Small intestine (tissue), 7 donors: ENCODE measurements around the gene JPH4. TPM values are rescaled to one million over a fixed set of nuclear protein-coding genes. Genes with fewer than 3 reads are reported as not detected.
"Not testable (repeated sequence)": the region's sequence is repeated elsewhere in the genome, so short reads cannot be mapped to it uniquely, and the experiment has no call there.

Experiments used
- DNase-seq, 2 donors: peaks; one replicate each; pipeline versions ENCODE4 v3.0.0 to v3.0.0-alpha.2; 2013
- FAIRE-seq: peaks from 2 replicates; lab custom pipeline; 2012; peaks lifted over from hg19 to GRCh38; lab: Jason Lieb, UNC
- H3K27ac ChIP-seq, 3 donors: one replicate each; pipeline ENCODE4 v1.5.1; 2013; ENCODE audit warnings: low read length in 2 of 3, mild to moderate bottlenecking in 2 of 3, control low read depth in 1 of 3, inconsistent platforms in 1 of 3, low read depth in 1 of 3, moderate library complexity in 1 of 3
- H3K27me3 ChIP-seq, 3 donors: one replicate each; pipeline ENCODE4 v1.6.1; 2013; ENCODE audit warnings: low read length in 3 of 3, inconsistent platforms in 1 of 3; ENCODE audit not compliant: control insufficient read depth in 3 of 3, insufficient read depth in 3 of 3
- H3K36me3 ChIP-seq, 3 donors: one replicate each; pipeline ENCODE4 v1.6.1; 2013; ENCODE audit warnings: low read length in 3 of 3, inconsistent platforms in 1 of 3, low read depth in 1 of 3, mild to moderate bottlenecking in 1 of 3, moderate library complexity in 1 of 3; ENCODE audit not compliant: control insufficient read depth in 3 of 3, insufficient read depth in 2 of 3
- H3K4me1 ChIP-seq, 3 donors: one replicate each; pipeline ENCODE4 v1.6.1; 2013; ENCODE audit warnings: low read length in 2 of 3, inconsistent platforms in 1 of 3, low read depth in 1 of 3, mild to moderate bottlenecking in 1 of 3, moderate library complexity in 1 of 3; ENCODE audit not compliant: control insufficient read depth in 3 of 3, insufficient read depth in 2 of 3
- H3K4me3 ChIP-seq, 3 donors: one replicate each; pipeline ENCODE4 v1.5.1; 2013; ENCODE audit warnings: low read length in 3 of 3, control low read depth in 1 of 3, inconsistent platforms in 1 of 3, low read depth in 1 of 3, mild to moderate bottlenecking in 1 of 3, moderate library complexity in 1 of 3
- H3K9me3 ChIP-seq, 2 donors: one replicate each; pipeline ENCODE4 v1.6.1; 2013; ENCODE audit warnings: low read depth in 1 of 2, low read length in 1 of 2; ENCODE audit not compliant: control insufficient read depth in 2 of 2, insufficient read depth in 1 of 2
- WGBS, 3 donors: extraction: QIAGEN DNeasy Blood & Tissue Kit; methylation state at CpG; one replicate each; pipeline ENCODE4 v1.1.7; 2013; 5-methylcytosine and 5-hydroxymethylcytosine counted together
- polyA plus RNA-seq, 4 donors: library from polyadenylated mRNA; stranded (reverse) in 3 of 4; unstranded in 1 of 4; fragments of 200-250 nt in 3 of 4; fragments of 120-200 nt in 1 of 4; gene quantifications; one replicate each; pipeline versions ENCODE4 v1.2.1 to v1.2.3, GENCODE V29; 2013
- donor health status: healthy with polysubstance abuse.
- donor health status: control.
- donor health status: control.
- donor health status: Bipolar disorder and iron deficiency.
- donor health status: healthy.

The JPH4 gene
- polyA plus RNA-seq, 4 donors: 0.43 to 4.0 (median 1.1) TPM; not detected in 1

DNA sequence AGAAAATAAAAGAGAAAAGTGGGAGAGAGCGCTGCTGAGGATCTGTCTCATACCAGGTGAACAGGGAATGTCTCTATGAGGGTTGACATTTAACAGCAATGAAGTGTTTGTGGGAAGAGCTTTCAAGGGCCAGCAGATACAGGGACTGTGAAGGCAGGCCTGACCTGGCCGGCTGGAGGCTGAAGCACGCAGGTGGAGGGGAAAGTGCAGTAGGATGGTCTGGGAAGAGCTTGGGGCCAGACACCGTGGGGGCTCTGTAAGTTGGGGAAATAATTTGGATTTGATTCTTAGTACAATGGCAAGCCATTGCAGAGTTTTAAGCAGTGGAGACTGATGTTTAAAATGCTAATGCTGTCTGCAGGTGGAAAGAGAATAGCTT, 33.8 kb upstream of the JPH4 start:
- no peaks in the 10 kb centered on the region for H3K36me3 ChIP-seq
- peaks cover 0 to 5% of the 10 kb centered on the region in 2 donors for H3K9me3 ChIP-seq
- peaks cover 3 to 48% (median 11%) of the 10 kb centered on the region in 3 donors for H3K4me1 ChIP-seq
- DNase-seq (no peak), FAIRE-seq (no peak)
- no peak overlapping the region for H3K4me3 ChIP-seq
- no peaks in the 10 kb centered on the region for H3K27me3 ChIP-seq
- no peak overlapping the region for H3K27ac ChIP-seq
- 43 to 70% (median 57%) methylated on average over 4 of the region's 4 CpGs for WGBS, 3 donors

DNA sequence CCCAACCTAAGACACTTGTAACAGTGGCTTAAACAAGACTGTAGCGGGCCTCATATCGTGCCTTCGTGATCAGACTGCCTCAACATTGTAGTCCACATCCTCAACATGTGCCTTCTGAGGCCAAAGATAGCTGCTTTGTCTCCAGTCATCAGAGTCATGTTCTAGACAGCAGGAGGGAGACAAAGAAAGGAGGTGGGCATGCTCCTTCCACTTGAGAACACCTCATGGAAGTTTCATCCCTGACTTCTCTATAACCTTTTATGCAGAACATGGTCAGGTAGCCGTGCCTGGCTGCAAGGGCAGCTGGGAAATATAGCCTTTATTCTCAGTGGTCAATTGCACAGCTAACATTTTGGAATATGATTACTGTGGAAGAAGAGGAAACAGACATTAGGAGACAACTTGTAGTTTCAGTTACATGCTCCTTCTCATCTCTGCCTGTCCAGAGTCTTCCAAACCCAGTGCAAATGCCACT, 32.3 kb upstream of the JPH4 start:
- H3K4me1 ChIP-seq: peaks cover 3 to 48% (median 11%) of the 10 kb centered on the region in 3 donors
- WGBS, 3 donors: 49 to 58% (median 51%) methylated on average over 4 of the region's 4 CpGs
- FAIRE-seq (no peak), DNase-seq (peak in 1 of 2 donors; percentile 34)
- peaks cover 0 to 5% of the 10 kb centered on the region in 2 donors for H3K9me3 ChIP-seq
- no peaks in the 10 kb centered on the region for H3K27me3 ChIP-seq
- H3K4me3 ChIP-seq: no peak overlapping the region
- peak overlapping the region; percentile 44 to 77 (median 65) for H3K27ac ChIP-seq
- H3K36me3 ChIP-seq: no peaks in the 10 kb centered on the region

DNA sequence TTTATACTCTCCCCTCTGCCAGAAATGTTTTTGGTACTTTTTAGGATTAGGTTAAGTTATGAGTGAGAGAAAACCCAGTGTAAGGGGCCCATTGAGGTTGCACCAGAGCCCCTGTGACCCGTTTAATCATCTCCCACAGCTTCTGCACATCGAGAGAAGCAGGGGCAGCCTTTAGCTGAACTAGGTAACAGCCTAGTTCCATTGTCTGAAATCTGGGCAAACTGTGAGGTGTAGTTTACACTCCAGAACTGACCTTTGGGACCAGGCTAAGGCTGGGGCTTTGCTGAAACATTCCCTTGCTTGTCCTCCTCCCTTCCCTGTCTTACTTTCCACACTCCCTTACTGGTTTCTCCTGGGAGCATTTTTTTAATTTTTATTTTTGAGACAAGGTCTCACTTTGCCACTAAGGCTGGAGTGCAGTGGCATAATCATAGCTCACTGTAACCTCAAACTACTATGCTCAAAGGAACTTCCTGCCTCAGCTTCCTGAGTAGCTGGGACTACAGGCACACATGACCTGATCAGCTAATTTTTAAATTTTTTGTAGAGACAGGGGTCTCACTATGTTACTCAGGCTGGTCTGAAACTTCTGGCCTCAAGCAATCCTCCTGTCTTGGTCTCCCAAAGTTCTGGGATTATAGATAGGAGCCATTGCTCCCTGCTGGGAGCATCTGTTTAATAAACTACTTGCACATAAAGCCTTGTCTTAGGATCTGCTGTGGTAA, 31.7 kb upstream of the JPH4 start:
- no peaks in the 10 kb centered on the region for H3K27me3 ChIP-seq
- H3K36me3 ChIP-seq: no peaks in the 10 kb centered on the region
- H3K4me3 ChIP-seq: no peak overlapping the region
- no peak for FAIRE-seq
- H3K27ac ChIP-seq: peak overlapping the region; percentile 20 to 81 (median 77)
- H3K4me1 ChIP-seq: peaks cover 3 to 48% (median 11%) of the 10 kb centered on the region in 3 donors
- H3K9me3 ChIP-seq: peaks cover 0 to 5% of the 10 kb centered on the region in 2 donors
- 48 to 58% (median 56%) methylated on average over 2 of the region's 2 CpGs for WGBS, 3 donors
- DNase-seq: peak in 1 of 2 donors; percentile 48

DNA sequence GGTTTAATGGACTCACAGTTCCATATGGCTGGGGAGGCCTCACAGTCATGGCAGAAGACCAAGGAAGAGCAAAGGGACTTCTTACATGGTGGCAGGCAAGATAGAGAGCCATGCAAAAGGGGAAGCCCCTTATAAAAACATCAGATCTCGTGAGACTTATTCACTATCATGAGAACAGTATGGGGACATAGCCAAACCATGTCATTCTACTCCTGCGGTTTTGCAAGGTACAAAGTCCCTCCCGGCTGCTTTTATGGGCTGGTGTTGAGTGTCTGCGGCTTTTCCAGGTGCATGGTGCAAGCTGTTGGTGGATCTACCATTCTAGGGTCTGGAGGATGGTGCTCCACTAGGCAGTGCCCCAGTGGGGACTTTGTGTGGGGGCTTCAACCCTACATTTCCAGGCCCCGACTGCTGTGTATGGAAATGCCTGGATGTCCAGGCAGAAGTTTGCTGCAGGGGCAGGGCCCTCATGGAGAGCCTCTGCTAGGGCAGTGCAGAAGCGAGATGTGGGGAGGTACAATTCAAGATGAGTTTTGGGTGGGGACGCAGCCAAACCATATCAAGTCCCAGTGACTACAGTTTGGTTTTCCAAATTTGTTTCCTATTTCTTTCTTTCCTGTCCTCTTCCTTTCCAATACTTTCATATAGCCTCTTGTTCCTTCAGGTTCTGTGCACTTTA, 31.0 kb upstream of the JPH4 start:
- H3K36me3 ChIP-seq, H3K4me3 ChIP-seq, H3K9me3 ChIP-seq, FAIRE-seq, H3K27me3 ChIP-seq: not testable (repeated sequence)
- WGBS, 3 donors: 26 to 59% (median 44%) methylated on average over 6 to 7 of the region's 7 CpGs
- DNase-seq: peak; percentile 81 to 87
- Histone ChIP-seq H3K4me1 (peaks cover 3 to 46% (median 11%) of the 10 kb centered on the region in 3 donors), H3K27ac (peak overlapping the region; percentile 20 to 81 (median 65))

DNA sequence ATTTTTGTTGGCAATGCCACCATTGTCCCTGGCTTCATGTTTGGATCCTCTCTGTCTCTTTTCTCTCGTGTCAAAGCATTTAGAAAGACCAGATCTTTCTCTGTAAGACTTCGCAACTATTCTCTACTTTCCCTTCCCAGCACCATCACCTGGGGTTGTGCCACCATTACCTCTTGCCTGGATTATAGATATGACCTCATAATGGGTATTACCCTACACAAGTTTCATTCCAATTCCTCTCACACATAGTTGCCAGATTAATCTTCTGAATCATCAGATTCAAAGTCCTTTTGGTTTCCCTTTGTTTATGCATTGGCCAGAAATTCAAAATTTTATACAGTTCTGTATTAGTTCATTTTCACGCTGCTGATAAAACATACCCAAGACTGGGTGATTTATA, 30.4 kb upstream of the JPH4 start:
- WGBS, 3 donors: 76 to 91% (median 84%) methylated on average over 3 of the region's 3 CpGs
- H3K27ac ChIP-seq: no peak overlapping the region
- peaks cover 0 to 5% of the 10 kb centered on the region in 2 donors for H3K9me3 ChIP-seq
- H3K36me3 ChIP-seq: no peaks in the 10 kb centered on the region
- H3K4me3 ChIP-seq: no peak overlapping the region
- DNase-seq (peak in 1 of 2 donors; percentile 27), FAIRE-seq (no peak)
- H3K27me3 ChIP-seq: no peaks in the 10 kb centered on the region
- H3K4me1 ChIP-seq: peaks cover 3 to 40% (median 11%) of the 10 kb centered on the region in 3 donors

DNA sequence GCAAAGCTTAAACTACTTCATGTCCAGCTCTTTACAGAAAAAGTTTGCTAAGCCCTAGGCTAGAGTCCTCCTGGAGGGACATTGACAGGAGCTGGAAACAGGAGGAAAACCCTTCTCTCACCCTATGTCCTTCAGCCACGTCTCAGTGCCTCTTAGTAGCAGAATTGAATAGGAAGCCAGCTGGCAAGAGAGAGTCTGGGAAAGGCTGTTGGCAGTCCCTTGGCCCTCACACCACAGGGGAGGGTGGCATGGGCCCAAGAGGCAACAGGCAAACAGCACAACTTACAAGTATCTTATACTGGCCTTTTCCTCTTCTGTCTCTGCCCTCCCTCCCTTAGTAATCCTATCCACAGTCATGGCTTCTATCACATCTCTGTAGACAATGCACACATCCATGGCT, 29.9 kb upstream of the JPH4 start:
- H3K4me1 ChIP-seq: peaks cover 3 to 38% (median 11%) of the 10 kb centered on the region in 3 donors
- H3K36me3 ChIP-seq: no peaks in the 10 kb centered on the region
- H3K27me3 ChIP-seq: no peaks in the 10 kb centered on the region
- peaks cover 0 to 5% of the 10 kb centered on the region in 2 donors for H3K9me3 ChIP-seq
- no peak for FAIRE-seq
- WGBS, 3 donors: 54 to 75% (median 58%) methylated on average over 1 of the region's 1 CpG
- no peak overlapping the region for H3K27ac ChIP-seq
- DNase-seq: no peak
- no peak overlapping the region for H3K4me3 ChIP-seq

DNA sequence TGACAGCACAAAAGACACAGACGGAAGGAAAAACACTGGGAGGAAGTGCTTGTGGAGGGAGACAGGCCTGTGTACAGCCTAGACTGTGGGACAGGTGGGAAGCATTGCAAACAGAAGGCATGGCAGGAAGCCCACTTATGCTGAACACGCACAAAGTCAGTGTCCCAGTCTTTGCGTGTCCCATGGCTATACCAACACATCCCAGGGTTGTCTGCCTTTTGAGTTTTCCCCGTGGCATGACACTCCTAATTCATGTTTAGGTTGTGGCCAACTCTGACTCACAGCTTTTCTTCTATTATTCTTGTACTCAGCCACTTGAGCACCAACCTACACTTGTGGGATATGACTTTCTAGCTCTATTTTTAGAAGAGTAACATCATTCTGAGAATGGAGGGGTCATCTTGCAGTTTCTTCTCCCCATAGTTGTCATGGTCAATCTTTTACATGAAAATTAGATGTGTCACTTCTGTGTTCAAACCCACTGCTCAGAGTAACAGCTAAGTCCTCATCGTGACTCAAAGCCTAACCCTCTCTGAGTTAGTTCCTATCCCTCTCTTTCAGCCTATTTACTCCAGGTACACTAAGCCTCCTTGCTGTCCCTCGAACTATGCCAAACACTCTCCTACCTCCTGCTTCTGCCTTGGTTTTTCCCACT, 27.5 kb upstream of the JPH4 start:
- DNase-seq: no peak
- no peak overlapping the region for H3K4me3 ChIP-seq
- H3K4me1 ChIP-seq: peaks cover 3 to 15% (median 9%) of the 10 kb centered on the region in 3 donors
- peaks cover 0 to 5% of the 10 kb centered on the region in 2 donors for H3K9me3 ChIP-seq
- H3K27ac ChIP-seq: no peak overlapping the region
- 66 to 81% (median 73%) methylated on average over 6 of the region's 6 CpGs for WGBS, 3 donors
- no peaks in the 10 kb centered on the region for H3K36me3 ChIP-seq
- H3K27me3 ChIP-seq: no peaks in the 10 kb centered on the region
- FAIRE-seq: no peak

DNA sequence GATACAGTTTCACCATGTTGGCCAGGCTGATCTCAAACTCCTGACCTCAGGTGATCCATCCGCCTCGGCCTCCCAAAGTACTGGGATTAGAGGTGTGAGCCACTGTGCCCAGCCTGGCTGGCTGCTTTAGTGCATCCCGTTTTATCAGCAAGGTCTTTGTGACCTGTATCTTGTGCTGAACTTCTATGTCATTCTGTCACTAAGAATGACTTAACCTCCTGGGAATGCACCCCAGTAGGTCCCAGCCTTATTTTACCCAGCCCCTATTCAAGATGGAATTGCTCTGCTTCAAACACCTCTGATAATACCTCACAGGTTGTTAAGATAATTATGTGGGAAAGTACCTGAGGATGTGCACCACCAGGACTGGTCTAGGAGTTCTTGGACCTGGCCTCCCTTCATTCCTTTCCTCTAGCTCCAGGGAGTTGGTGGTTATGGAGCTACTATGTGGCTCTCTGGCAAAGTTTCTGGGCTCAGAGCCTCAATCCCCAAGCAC, 26.1 kb upstream of the JPH4 start:
- no peak overlapping the region for H3K27ac ChIP-seq
- 64 to 83% (median 75%) methylated on average over 3 of the region's 3 CpGs for WGBS, 3 donors
- no peaks in the 10 kb centered on the region for H3K36me3 ChIP-seq
- H3K9me3 ChIP-seq: peaks cover 0 to 7% of the 10 kb centered on the region in 2 donors
- no peaks in the 10 kb centered on the region for H3K27me3 ChIP-seq
- FAIRE-seq: no peak
- DNase-seq: no peak
- peaks cover 1 to 3% (median 2%) of the 10 kb centered on the region in 3 donors for H3K4me1 ChIP-seq
- H3K4me3 ChIP-seq: no peak overlapping the region
